H1 (cell line): ENCODE measurements around the gene NENF. TPM values are rescaled to one million over a fixed set of nuclear protein-coding genes. Genes with fewer than 3 reads are reported as not detected.

Experiments used
- ASH2L ChIP-seq: fragments of 200-600, 300-600 bp; sonication (generic); IDR thresholded peaks from one replicate; pipeline ENCODE4 v1.7.1; 2017; ENCODE audit warnings: low read length
- CHD7 ChIP-seq: fragments of 300-600 bp; sonication (generic); IDR thresholded peaks from 2 replicates; pipeline ENCODE4 v1.7.1; 2012; ENCODE audit warnings: low read length, moderate library complexity, mild to moderate bottlenecking, inconsistent platforms; ENCODE audit not compliant: insufficient replicate concordance
- FOSL1 ChIP-seq: IDR thresholded peaks from 2 replicates; pipeline ENCODE4 v1.6.1; 2011; ENCODE audit warnings: mild to moderate bottlenecking, low read depth, low read length, moderate library complexity; ENCODE audit not compliant: insufficient read depth
- RBBP5 ChIP-seq: IDR thresholded peaks from 2 replicates; pipeline ENCODE4 v1.7.1; 2012; ENCODE audit warnings: low read depth, mild to moderate bottlenecking, inconsistent platforms, low read length, moderate library complexity, borderline replicate concordance
- RFX5 ChIP-seq: IDR thresholded peaks from 2 replicates; pipeline ENCODE4 v1.6.1; 2011; ENCODE audit warnings: low read depth, low read length, improper control_type of control experiment, borderline replicate concordance
- polyA plus RNA-seq, 7 experiments: library from polyadenylated mRNA; depleted of rRNA in 3 of 7; stranded (reverse) in 5 of 7; unstranded in 2 of 7; fragments of >200 nt in 5 of 7; fragments of 200-250 nt in 2 of 7; gene quantifications; 1 replicate in 5 of 7; 2 replicates in 1 of 7; 4 replicates in 1 of 7; pipeline versions ENCODE4 v1.2.1 to v1.2.3, GENCODE V29; 2011 to 2013; ENCODE audit warnings: missing spikeins in 2 of 7, mixed read lengths in 2 of 7
- total RNA-seq: library from RNA; stranded (reverse); fragmentation: NEBNext Ultra II Directional; extraction: Animal tissue kit (Norgen Biotek cat#: 25700); gene quantifications from 2 replicates; pipeline ENCODE4 v1.2.1, GENCODE V29; 2021

The NENF gene
- total and polyA plus RNA-seq, 2 of the 8 experiments (the other 6 are each of a cell fraction or from before 2014, with no cell fraction given) = 27.0 to 28.0 TPM

GRCh38 chr1:212484701-212485570 is 52.2 kb downstream of the NENF start (continued):
- no peak for TF ChIP-seq RBBP5
- no peak for TF ChIP-seq FOSL1
- TF ChIP-seq ASH2L = no peak
- TF ChIP-seq RFX5 = no peak
- TF ChIP-seq CHD7 = no peak
